Measurements from ENCODE around the gene KRT80.

The KRT80 gene

GRCh38 chr12:52122904-52123303 lies 68.9 kb downstream of the KRT80 start:
- peak overlapping the region; percentile 100 for H3K27ac ChIP-seq
- TF ChIP-seq ZFX (IDR thresholded peaks at IDR 0.05; ENCODE audit: borderline replicate concordance) (no peak), CTCF (IDR thresholded peaks at IDR 0.05) (no peak)

GRCh38 chr12:52122540-52122871 lies 69.3 kb downstream of the KRT80 start:
- TF ChIP-seq ZFX (IDR thresholded peaks at IDR 0.05; ENCODE audit: borderline replicate concordance), result no peak
- H3K27ac ChIP-seq, result peak overlapping the region; percentile 100

GRCh38 chr12:52121824-52122539 lies 69.8 kb downstream of the KRT80 start:
- H3K27ac ChIP-seq, result peak overlapping the region; percentile 100
- no peak for TF ChIP-seq ZFX (IDR thresholded peaks at IDR 0.05; ENCODE audit: borderline replicate concordance)
- peak; percentile 98 for TF ChIP-seq CTCF (IDR thresholded peaks at IDR 0.05)

GRCh38 chr12:52120951-52121823 lies 70.6 kb downstream of the KRT80 start:
- peak overlapping the region; percentile 38 for H3K27ac ChIP-seq
- no peak for TF ChIP-seq ZFX (IDR thresholded peaks at IDR 0.05; ENCODE audit: borderline replicate concordance)
- TF ChIP-seq CTCF (IDR thresholded peaks at IDR 0.05), result no peak

- TF ChIP-seq ZFX (IDR thresholded peaks at IDR 0.05; ENCODE audit: borderline replicate concordance) (no peak), CTCF (IDR thresholded peaks at IDR 0.05) (peak; percentile 93)
- peak overlapping the region; percentile 88 for H3K27ac ChIP-seq
Observed at GRCh38 chr12:52119398-52120254, 72.2 kb downstream of the KRT80 start.

All from 22Rv1 (cell line).